C4-2B (cell line): Measurements from ENCODE around the gene ZNF221.

Experiments used
- H3K27ac ChIP-seq: fragments of 450-650 bp; 2 replicates; pipeline ENCODE4 v1.5.1; 2017
- CTCF ChIP-seq: fragments of 450-650 bp; conservative IDR thresholded peaks from 2 replicates; pipeline ENCODE4 v1.5.1; 2017; ENCODE audit warnings: mild to moderate bottlenecking
- ZFX ChIP-seq: fragments of 450-650 bp; IDR thresholded peaks from 2 replicates; pipeline ENCODE4 v1.6.1; 2017

Gene ZNF221

DNA sequence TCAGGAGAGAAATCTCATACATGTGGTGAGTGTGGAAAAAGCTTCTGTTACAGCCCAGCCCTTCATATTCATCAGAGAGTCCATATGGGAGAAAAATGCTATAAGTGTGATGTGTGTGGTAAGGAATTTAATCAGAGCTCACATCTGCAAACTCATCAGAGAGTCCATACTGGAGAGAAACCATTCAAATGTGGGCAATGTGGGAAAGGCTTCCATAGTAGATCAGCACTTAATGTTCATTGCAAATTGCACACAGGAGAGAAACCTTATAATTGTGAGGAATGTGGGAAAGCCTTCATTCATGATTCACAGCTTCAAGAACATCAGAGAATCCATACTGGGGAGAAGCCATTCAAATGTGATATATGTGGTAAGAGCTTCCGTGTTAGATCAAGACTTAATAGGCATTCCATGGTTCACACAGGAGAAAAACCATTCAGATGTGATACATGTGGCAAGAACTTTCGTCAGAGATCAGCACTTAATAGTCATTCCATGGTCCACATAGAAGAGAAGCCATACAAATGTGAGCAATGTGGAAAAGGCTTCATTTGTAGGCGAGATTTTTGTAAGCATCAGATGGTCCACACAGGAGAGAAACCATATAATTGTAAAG, 15.2 kb downstream of the ZNF221 start:
- no peak overlapping the region for H3K27ac ChIP-seq
- TF ChIP-seq CTCF (no peak), ZFX (no peak)

GRCh38 chr19:43976732-43977131, 25.7 kb downstream of the ZNF221 start:
- TF ChIP-seq CTCF: no peak
- TF ChIP-seq ZFX: no peak
- H3K27ac ChIP-seq: no peak overlapping the region

GRCh38 chr19:43983544-43983911, 32.5 kb downstream of the ZNF221 start:
- TF ChIP-seq ZFX: no peak
- no peak for TF ChIP-seq CTCF
- H3K27ac ChIP-seq: no peak overlapping the region

DNA sequence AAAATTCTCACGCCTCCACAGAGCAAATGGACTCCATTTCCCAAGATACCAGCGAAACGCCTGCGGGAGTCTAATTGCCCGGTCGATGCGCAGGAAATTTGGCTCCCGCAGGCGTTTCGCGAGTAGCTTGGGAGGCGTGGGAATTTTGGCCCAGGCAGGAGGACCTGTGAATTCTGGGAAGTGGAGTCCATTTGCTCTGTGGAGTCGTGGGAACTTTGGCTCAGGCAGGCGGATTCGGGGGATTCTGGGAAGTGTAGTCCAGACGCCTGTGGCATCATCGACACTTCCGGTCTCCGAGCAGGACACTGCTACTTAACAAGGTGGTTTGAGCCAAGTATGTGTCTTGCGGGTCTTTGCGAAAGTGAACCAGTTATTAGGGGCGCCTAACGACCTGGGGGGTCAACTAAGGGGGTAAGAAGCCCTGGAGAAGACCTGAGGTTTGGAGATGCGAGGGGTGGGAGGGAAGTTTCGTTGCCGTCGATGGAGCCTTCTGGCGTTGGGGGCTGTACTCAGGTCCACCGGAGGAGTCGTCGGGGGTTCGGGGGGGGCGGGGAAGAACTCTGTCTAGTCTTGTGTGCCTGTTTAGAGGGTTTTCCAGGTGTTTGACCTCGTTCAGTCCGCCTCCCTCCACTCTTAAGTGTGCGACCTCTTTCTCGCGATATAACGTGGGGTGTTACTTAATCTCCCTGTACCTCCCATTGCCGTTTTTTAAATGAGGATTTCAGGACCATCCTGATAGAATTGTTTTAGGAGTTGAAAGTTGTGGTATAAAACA, 33.1 kb downstream of the ZNF221 start, which contains the start of gene ZNF155:
TSS of gene ZNF155 (plus strand) at position 277 of the 775 bp plus-strand sequence. CDS start 4,356 bp downstream, outside the sequence.
- H3K27ac ChIP-seq: peak within 1 kb of the TSS; percentile 62
- TF ChIP-seq CTCF (no peak), ZFX (no peak)

GRCh38 chr19:43984687-43985000, 33.6 kb downstream of the ZNF221 start:
- peak overlapping the region; percentile 62 for H3K27ac ChIP-seq
- TF ChIP-seq CTCF (no peak), ZFX (no peak)

DNA sequence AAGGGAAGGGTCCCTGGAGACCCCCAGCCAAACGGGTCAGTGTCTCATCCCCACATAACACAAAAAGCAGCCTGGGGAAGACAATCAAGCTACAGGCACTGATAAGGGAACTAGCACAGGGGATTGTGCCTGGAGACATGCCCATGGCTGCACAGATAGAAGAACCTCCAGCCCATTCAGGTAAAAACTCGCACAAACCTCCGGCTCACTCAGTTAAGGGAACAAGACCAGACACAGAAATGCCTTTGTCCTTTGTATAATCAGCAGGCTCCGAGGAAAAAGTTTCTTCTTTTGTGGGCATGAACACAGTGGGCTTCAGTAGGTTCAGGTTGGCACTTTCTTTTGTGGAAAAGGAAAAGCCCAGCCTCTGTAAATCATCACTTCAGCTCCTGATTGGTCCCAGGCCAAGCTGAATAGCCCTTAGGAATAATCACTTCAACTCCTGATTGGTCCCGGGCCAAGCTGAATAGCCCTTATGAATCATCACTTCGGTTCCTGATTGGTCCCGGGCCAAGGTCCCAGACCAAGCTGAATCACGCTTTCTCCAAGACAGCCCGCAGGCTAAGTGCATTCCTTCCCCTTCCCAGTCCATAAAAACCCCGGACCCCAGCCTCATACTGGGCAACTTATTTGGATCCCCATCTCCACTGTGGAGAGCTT, 46.7 kb downstream of the ZNF221 start:
- TF ChIP-seq ZFX: no peak
- TF ChIP-seq CTCF: no peak

GRCh38 chr19:44002212-44002565, 51.2 kb downstream of the ZNF221 start:
- TF ChIP-seq CTCF: no peak
- TF ChIP-seq ZFX: no peak
- peak overlapping the region; percentile 67 for H3K27ac ChIP-seq

More for the DNA sequence above, 46.7 kb downstream of the ZNF221 start:
- H3K27ac ChIP-seq: no peak overlapping the region
